Smooth muscle cell (in vitro differentiated cells): Measurements from ENCODE around the gene FGG. TPM values are rescaled to one million over a fixed set of nuclear protein-coding genes. Genes with fewer than 3 reads are reported as not detected.
"Not testable (repeated sequence)": the region's sequence is repeated elsewhere in the genome, so short reads cannot be mapped to it uniquely, and the experiment has no call there.

Experiments
- DNase-seq: peaks from one replicate; lab custom pipeline; 2025; ENCODE audit not compliant: unreplicated experiment; lab: John Stamatoyannopoulos, UW
- H2AFZ ChIP-seq: fragments of 200-600 bp; sonication (generic); 2 replicates; pipeline ENCODE4 v1.6.0; 2016; ENCODE audit warnings: antibody characterized with exemption, low read depth, mild to moderate bottlenecking
- H3F3A ChIP-seq: fragments of 200-600 bp; sonication (generic); 2 replicates; pipeline ENCODE4 v1.6.0; 2017; ENCODE audit warnings: antibody characterized with exemption, low read depth
- H3K27ac ChIP-seq: fragments of 200-600 bp; sonication (generic); 2 replicates; pipeline ENCODE4 v1.5.1; 2016; ENCODE audit warnings: low read depth, mild to moderate bottlenecking
- H3K27me3 ChIP-seq: fragments of 200-600 bp; sonication (generic); 2 replicates; pipeline ENCODE4 v1.6.1; 2016; ENCODE audit warnings: low read depth, mild to moderate bottlenecking
- H3K36me3 ChIP-seq: fragments of 200-600 bp; sonication (generic); 2 replicates; pipeline ENCODE4 v1.5.1; 2016; ENCODE audit warnings: low read depth
- H3K4me1 ChIP-seq: fragments of 200-600 bp; sonication (generic); 2 replicates; pipeline ENCODE4 v1.5.1; 2016; ENCODE audit warnings: low read depth
- H3K4me2 ChIP-seq: fragments of 200-600 bp; sonication (generic); 2 replicates; pipeline ENCODE4 v1.6.0; 2016; ENCODE audit warnings: mild to moderate bottlenecking
- H3K4me3 ChIP-seq: fragments of 200-600 bp; sonication (generic); 2 replicates; pipeline ENCODE4 v1.5.1; 2016; ENCODE audit warnings: mild to moderate bottlenecking
- H3K79me2 ChIP-seq: fragments of 200-600 bp; sonication (generic); 2 replicates; pipeline ENCODE4 v1.6.0; 2016; ENCODE audit warnings: low read depth, mild to moderate bottlenecking
- H3K9ac ChIP-seq: fragments of 200-600 bp; sonication (generic); 2 replicates; pipeline ENCODE4 v1.6.0; 2016; ENCODE audit warnings: low read depth
- H3K9me3 ChIP-seq: fragments of 200-600 bp; sonication (generic); replicated peaks from 2 replicates; pipeline ENCODE4 v1.5.1; 2016; ENCODE audit warnings: low read depth
- H4K20me1 ChIP-seq: fragments of 200-600 bp; sonication (generic); 2 replicates; pipeline ENCODE4 v1.6.0; 2016; ENCODE audit warnings: low read depth
- CTCF ChIP-seq: fragments of 200-600 bp; sonication (generic); IDR thresholded peaks from 2 replicates; pipeline ENCODE4 v1.5.1; 2017; ENCODE audit warnings: borderline replicate concordance, mild to moderate bottlenecking, antibody characterized with exemption; ENCODE audit not compliant: insufficient read depth, poor library complexity, severe bottlenecking
- WGBS: methylation state at CpG from one replicate; pipeline ENCODE4 v1.1.7; 2016; ENCODE audit warnings: low lambda C conversion rate; 5-methylcytosine and 5-hydroxymethylcytosine counted together
- polyA plus RNA-seq: library from polyadenylated mRNA; unstranded; fragments of >200 nt; fragmentation: Nextera tagmentation; extraction: Ambion mirVana; gene quantifications from 2 replicates; pipeline ENCODE4 v1.2.1, GENCODE V29; 2016
- total RNA-seq: library from RNA; depleted of rRNA; stranded (reverse); fragments of >200 nt; gene quantifications from 2 replicates; pipeline ENCODE4 v1.2.3, GENCODE V29; 2014

Gene FGG
- total and polyA plus RNA-seq, 2 experiments from 2014 or later = 0.77 TPM; not detected in 1

GRCh38 chr4:154597798-154598774 is 14.4 kb downstream of the FGG start:
- no peaks in the 10 kb centered on the region for H4K20me1 ChIP-seq
- no peaks in the 10 kb centered on the region for H3K79me2 ChIP-seq
- no peak for DNase-seq
- H3K36me3 ChIP-seq = no peaks in the 10 kb centered on the region
- H3K4me1 ChIP-seq = no peaks in the 10 kb centered on the region
- H3F3A ChIP-seq = no peaks in the 10 kb centered on the region
- H3K4me2 ChIP-seq = no peak overlapping the region
- H3K4me3 ChIP-seq = no peak overlapping the region
- 90% methylated on average over 7 of the region's 7 CpGs for WGBS
- H3K27ac ChIP-seq = no peak overlapping the region
- H3K9me3 ChIP-seq = no peaks in the 10 kb centered on the region
- no peak overlapping the region for H3K9ac ChIP-seq
- no peaks in the 10 kb centered on the region for H3K27me3 ChIP-seq
- TF ChIP-seq CTCF = no peak
- no peak overlapping the region for H2AFZ ChIP-seq

GRCh38 chr4:154597281-154597680 is 15.2 kb downstream of the FGG start:
- not testable (repeated sequence) for H3K27ac ChIP-seq, DNase-seq, H3K9ac ChIP-seq, H3K9me3 ChIP-seq, H3K4me1 ChIP-seq, H2AFZ ChIP-seq, H3K36me3 ChIP-seq, H3K4me3 ChIP-seq, H3F3A ChIP-seq, H3K4me2 ChIP-seq, H4K20me1 ChIP-seq, H3K79me2 ChIP-seq, H3K27me3 ChIP-seq
- WGBS = 92% methylated on average over 11 of the region's 11 CpGs

- no peaks in the 10 kb centered on the region for H3K4me1 ChIP-seq
- H3F3A ChIP-seq = no peaks in the 10 kb centered on the region
- H3K4me3 ChIP-seq = no peak overlapping the region
- no peak for TF ChIP-seq CTCF
- H3K79me2 ChIP-seq = no peaks in the 10 kb centered on the region
- no peak for DNase-seq
- no peaks in the 10 kb centered on the region for H4K20me1 ChIP-seq
- no peak overlapping the region for H3K4me2 ChIP-seq
- H2AFZ ChIP-seq = no peak overlapping the region
- no peak overlapping the region for H3K9ac ChIP-seq
- no peaks in the 10 kb centered on the region for H3K36me3 ChIP-seq
- no peak overlapping the region for H3K27ac ChIP-seq
- H3K27me3 ChIP-seq = no peaks in the 10 kb centered on the region
- no peaks in the 10 kb centered on the region for H3K9me3 ChIP-seq
Measured at GRCh38 chr4:154595807-154596206, 16.6 kb downstream of the FGG start.

GRCh38 chr4:154594343-154594742 is 18.1 kb downstream of the FGG start:
- H3K27ac ChIP-seq, H3K4me2 ChIP-seq, H3K79me2 ChIP-seq, H3K9ac ChIP-seq, H3F3A ChIP-seq, H3K4me3 ChIP-seq, H2AFZ ChIP-seq, H4K20me1 ChIP-seq, DNase-seq, H3K36me3 ChIP-seq, H3K27me3 ChIP-seq, H3K4me1 ChIP-seq, H3K9me3 ChIP-seq: not testable (repeated sequence)
- WGBS = 96% methylated on average over 3 of the region's 3 CpGs
